Hematopoietic multipotent progenitor cell treated with erythropoietin and hydrocortisone succinate and interleukin-3 and kit ligand, for 6 days (in vitro differentiated cells): ENCODE data around the gene CCDC13.

Experiments
- DNase-seq: peaks from one replicate; pipeline ENCODE4 v3.0.0-alpha.2; 2015

The CCDC13 gene

GRCh38 chr3:42799376-42799775 is 26.3 kb upstream of the CCDC13 start:
- DNase-seq, result no peak

- DNase-seq, result no peak
Measured at GRCh38 chr3:42796332-42796885, 23.4 kb upstream of the CCDC13 start.

GRCh38 chr3:42795621-42796181 is 22.6 kb upstream of the CCDC13 start:
- DNase-seq, result no peak

GRCh38 chr3:42790714-42791229 is 17.7 kb upstream of the CCDC13 start:
- no peak for DNase-seq

- DNase-seq, result no peak
Measured at GRCh38 chr3:42786631-42787030, 13.6 kb upstream of the CCDC13 start.

- peak; percentile 67 for DNase-seq
Measured at GRCh38 chr3:42786212-42786611, 13.2 kb upstream of the CCDC13 start.

- DNase-seq, result peak; percentile 89
Measured at GRCh38 chr3:42780892-42781700, 8.0 kb upstream of the CCDC13 start.

GRCh38 chr3:42780398-42780797 is 7.3 kb upstream of the CCDC13 start:
- DNase-seq, result no peak

- no peak for DNase-seq
Measured at GRCh38 chr3:42778644-42779043, 5.6 kb upstream of the CCDC13 start.

GRCh38 chr3:42773409-42773751 is 327 bp upstream of the CCDC13 start:
- DNase-seq, result no peak

GRCh38 chr3:42771271-42771670 is 1.8 kb downstream of the CCDC13 start:
- no peak for DNase-seq

GRCh38 chr3:42769477-42770131 is 3.4 kb downstream of the CCDC13 start:
- DNase-seq, result no peak

- DNase-seq, result no peak
Measured at GRCh38 chr3:42764561-42765295, 8.3 kb downstream of the CCDC13 start.

- DNase-seq, result no peak
Measured at GRCh38 chr3:42764115-42764514, 8.9 kb downstream of the CCDC13 start.

- no peak for DNase-seq
Measured at GRCh38 chr3:42763021-42763420, 10.0 kb downstream of the CCDC13 start.

- peak; percentile 73 for DNase-seq
Measured at GRCh38 chr3:42762046-42762724, 10.9 kb downstream of the CCDC13 start.

- no peak for DNase-seq
Measured at GRCh38 chr3:42758126-42758525, 14.9 kb downstream of the CCDC13 start.

- DNase-seq, result no peak
Measured at GRCh38 chr3:42756681-42757213, 16.3 kb downstream of the CCDC13 start.

GRCh38 chr3:42755681-42756578 is 17.1 kb downstream of the CCDC13 start:
- peak; percentile 69 for DNase-seq

- DNase-seq, result no peak
Measured at GRCh38 chr3:42753757-42754156, 19.3 kb downstream of the CCDC13 start.

- DNase-seq, result no peak
Measured at GRCh38 chr3:42752961-42753360, 20.1 kb downstream of the CCDC13 start.
